ENCODE results near the gene BHLHE23.

GRCh38 chr20:63054103-63054474, 47.3 kb upstream of the BHLHE23 start:
- TF ChIP-seq POLR2A (IDR thresholded peaks at IDR 0.05), result no peak
- no peak for TF ChIP-seq EP300 (IDR thresholded peaks at IDR 0.05)

Measured in tibial nerve (tissue), 3 donors.